Ascending aorta (tissue), 2 donors: Measurements from ENCODE around the gene KPRP. TPM values are rescaled to one million over a fixed set of nuclear protein-coding genes. Genes with fewer than 3 reads are reported as not detected.

Experiments used
- DNase-seq, 2 donors: peaks; one replicate each; pipeline ENCODE4 v3.0.0-alpha.2; 2019; ENCODE audit warnings: low spot score in 2 of 2
- H3K27ac ChIP-seq, 2 donors: fragments of 200-600 bp; sonication (generic); one replicate each; pipeline ENCODE4 v1.5.1; 2016 to 2017; ENCODE audit warnings: mild to moderate bottlenecking in 1 of 2
- H3K27me3 ChIP-seq: fragments of 200-600 bp; sonication (generic); one replicate; pipeline ENCODE4 v1.5.1; 2017
- H3K36me3 ChIP-seq, 2 donors: fragments of 200-600 bp; sonication (generic); one replicate each; pipeline ENCODE4 v1.5.1; 2016
- H3K4me1 ChIP-seq, 2 donors: fragments of 200-600 bp; sonication (generic); one replicate each; pipeline ENCODE4 v1.5.1; 2016 to 2017; ENCODE audit warnings: mild to moderate bottlenecking in 1 of 2
- H3K4me3 ChIP-seq, 2 donors: fragments of 200-600 bp; sonication (generic); one replicate each; pipeline ENCODE4 v1.5.1; 2016 to 2017; ENCODE audit warnings: mild to moderate bottlenecking in 1 of 2
- H3K9me3 ChIP-seq, 2 donors: fragments of 200-600 bp; sonication (generic); one replicate each; pipeline ENCODE4 v1.5.1; 2016
- intact Hi-C: fragments of 100-400 bp; cut with DNase I; formaldehyde crosslinking; loops from one replicate; pipeline ENCODE4 v1.15.1; 2023
- total RNA-seq: library from RNA; depleted of rRNA; stranded (reverse); fragments of >200 nt; gene quantifications from one replicate; pipeline ENCODE4 v1.1.0, GENCODE V29; 2016
- TF ChIP-seq, protein P1 (sequence below), 3 experiments: fragments of 200-600 bp in 2 of 3; fragments of 450-650 bp in 1 of 3; sonication (generic) in 2 of 3; IDR thresholded peaks; one replicate each; pipeline ENCODE4 v1.5.1; 2016 to 2019; ENCODE audit warnings: antibody characterized with exemption in 3 of 3, mild to moderate bottlenecking in 1 of 3, moderate library complexity in 1 of 3

KPRP gene
- total RNA-seq, 1 donor from 2014 or later: not detected

DNA sequence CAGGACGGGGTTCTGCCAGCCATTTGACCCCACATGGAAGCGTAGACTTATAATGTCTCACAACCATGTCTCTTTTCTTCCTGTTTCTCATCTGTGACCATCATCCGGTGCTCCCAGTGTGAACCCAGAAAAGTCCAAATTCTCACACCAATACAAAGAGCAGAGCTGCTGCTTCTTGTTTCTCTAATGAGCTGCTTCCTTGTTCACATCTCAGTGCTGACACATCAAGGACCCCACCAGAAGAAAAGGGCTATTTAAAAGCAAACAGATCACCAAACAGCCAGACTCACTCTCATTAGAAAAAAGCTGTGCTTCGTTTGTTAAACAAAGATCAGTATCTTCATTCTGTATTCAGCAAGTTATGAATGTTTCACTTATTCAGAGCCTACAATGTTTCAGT, 37.9 kb downstream of the KPRP start:
- TF ChIP-seq, protein P1, sequence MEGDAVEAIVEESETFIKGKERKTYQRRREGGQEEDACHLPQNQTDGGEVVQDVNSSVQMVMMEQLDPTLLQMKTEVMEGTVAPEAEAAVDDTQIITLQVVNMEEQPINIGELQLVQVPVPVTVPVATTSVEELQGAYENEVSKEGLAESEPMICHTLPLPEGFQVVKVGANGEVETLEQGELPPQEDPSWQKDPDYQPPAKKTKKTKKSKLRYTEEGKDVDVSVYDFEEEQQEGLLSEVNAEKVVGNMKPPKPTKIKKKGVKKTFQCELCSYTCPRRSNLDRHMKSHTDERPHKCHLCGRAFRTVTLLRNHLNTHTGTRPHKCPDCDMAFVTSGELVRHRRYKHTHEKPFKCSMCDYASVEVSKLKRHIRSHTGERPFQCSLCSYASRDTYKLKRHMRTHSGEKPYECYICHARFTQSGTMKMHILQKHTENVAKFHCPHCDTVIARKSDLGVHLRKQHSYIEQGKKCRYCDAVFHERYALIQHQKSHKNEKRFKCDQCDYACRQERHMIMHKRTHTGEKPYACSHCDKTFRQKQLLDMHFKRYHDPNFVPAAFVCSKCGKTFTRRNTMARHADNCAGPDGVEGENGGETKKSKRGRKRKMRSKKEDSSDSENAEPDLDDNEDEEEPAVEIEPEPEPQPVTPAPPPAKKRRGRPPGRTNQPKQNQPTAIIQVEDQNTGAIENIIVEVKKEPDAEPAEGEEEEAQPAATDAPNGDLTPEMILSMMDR (IDR thresholded peaks at IDR 0.05): no peak
- Histone ChIP-seq H3K27me3 (no peaks in the 10 kb centered on the region), H3K27ac (no peak overlapping the region), H3K36me3 (no peaks in the 10 kb centered on the region), H3K4me1 (no peaks in the 10 kb centered on the region), H3K9me3 (no peaks in the 10 kb centered on the region), H3K4me3 (no peak overlapping the region)
- DNase-seq: no peak
- intact Hi-C loops: no loop called here

DNA sequence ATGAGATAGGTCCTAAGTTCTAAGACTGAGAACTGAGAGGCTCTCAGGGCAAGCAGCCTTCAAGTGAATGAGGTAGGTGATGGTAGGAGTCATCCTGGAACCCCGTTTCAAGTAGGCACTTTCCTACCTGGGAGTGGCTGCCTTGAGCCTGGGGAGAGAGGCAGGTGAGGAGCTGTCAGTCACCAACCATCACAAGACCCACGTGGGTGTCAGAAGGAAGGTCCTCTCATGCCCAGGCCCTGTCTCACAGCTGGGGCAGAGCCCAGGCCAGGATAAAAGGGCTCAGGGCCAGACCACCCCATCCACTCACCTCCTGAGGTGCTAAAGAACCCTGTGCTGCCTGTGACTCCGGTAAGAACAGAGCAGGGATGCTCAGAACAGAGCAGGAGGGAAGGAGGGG, 38.6 kb downstream of the KPRP start, which contains the start of gene LCE1D:
Gene LCE1D, plus strand, starts transcription at position 301 of the 400 bp plus-strand sequence. CDS start 1,074 bp downstream, outside the sequence.
- DNase-seq: no peak
- Histone ChIP-seq H3K36me3 (no peaks in the 10 kb centered on the region), H3K4me1 (no peaks in the 10 kb centered on the region), H3K4me3 (no peak within 1 kb of the TSS), H3K27ac (no peak within 1 kb of the TSS), H3K9me3 (no peaks in the 10 kb centered on the region), H3K27me3 (no peaks in the 10 kb centered on the region)
- TF ChIP-seq, protein P1 (IDR thresholded peaks at IDR 0.05): no peak
- intact Hi-C loops: no loop called here

DNA sequence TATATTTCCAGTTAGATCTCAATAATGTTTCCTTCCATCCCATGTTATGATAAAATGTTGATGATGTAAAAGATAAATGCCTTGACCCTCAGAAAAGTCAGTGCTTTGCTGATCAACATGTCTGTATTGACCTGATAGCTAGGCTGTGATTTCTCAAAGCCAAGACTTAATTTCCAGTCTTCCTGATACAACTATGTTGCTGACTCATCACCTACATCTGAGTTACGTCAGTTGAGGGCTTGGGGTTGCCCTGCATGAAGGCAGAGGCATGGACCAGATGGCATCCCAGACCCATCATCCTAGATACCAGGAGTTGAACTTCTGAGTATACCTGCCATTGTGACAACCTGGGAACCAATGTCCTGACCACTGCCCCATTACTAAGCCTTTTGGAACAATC, 43.5 kb downstream of the KPRP start:
- intact Hi-C loops: no loop called here
- H3K4me3 ChIP-seq: no peak overlapping the region
- TF ChIP-seq, protein P1 (IDR thresholded peaks at IDR 0.05): no peak
- no peaks in the 10 kb centered on the region for H3K36me3 ChIP-seq
- H3K27ac ChIP-seq: no peak overlapping the region
- H3K9me3 ChIP-seq: no peaks in the 10 kb centered on the region
- no peak for DNase-seq
- H3K4me1 ChIP-seq: no peaks in the 10 kb centered on the region
- no peaks in the 10 kb centered on the region for H3K27me3 ChIP-seq

DNA sequence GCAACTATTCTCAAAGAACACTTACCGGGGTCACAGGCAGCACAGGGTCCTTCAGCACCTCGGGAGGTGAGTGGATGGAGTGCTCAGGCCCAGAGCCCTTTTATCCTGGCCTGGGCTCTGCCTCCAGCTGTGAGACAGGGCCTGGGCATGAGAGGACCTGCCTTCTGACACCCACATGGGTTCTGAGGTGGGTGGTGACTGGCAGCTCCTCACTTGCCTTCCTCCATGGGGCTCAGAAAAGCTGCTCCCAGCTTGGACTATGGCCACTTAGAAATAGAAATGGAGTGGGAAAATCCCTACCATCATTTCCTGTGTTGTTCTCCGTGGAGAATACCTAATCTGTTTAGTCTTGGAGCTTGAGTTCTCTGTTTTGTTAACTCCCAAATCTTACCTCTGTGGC, 48.8 kb downstream of the KPRP start, which contains the start of gene LCE1C:
Gene LCE1C, minus strand, starts transcription at position 76 of the 400 bp plus-strand sequence. CDS start 1,173 bp downstream, outside the sequence.
- TF ChIP-seq, protein P1 (IDR thresholded peaks at IDR 0.05): no peak

DNA sequence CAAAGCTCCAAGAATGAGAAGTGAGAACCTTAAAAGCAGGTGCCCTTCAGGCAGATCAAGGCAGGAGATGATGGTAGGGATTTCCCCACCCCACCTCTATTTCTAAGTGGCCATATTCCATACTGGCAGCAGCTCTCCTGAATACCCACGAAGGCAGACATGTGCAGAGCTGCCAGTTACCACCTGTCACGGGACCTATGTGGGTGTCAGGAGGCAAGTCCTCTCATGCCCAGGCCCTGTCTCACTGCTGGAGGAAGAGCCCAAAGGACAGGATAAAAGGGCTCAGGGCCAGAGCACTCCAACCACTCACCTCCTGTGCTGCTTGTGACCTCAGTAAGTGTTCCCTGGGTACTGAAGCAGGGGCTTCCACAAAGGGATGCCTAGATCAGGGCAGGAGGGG, 53.2 kb downstream of the KPRP start:
- Histone ChIP-seq H3K36me3 (no peaks in the 10 kb centered on the region), H3K27me3 (no peaks in the 10 kb centered on the region), H3K4me3 (no peak overlapping the region), H3K27ac (no peak overlapping the region), H3K4me1 (no peaks in the 10 kb centered on the region), H3K9me3 (no peaks in the 10 kb centered on the region)
- intact Hi-C loops: no loop called here
- DNase-seq: no peak
- TF ChIP-seq, protein P1 (IDR thresholded peaks at IDR 0.05): no peak

More for the DNA sequence above, 48.8 kb downstream of the KPRP start, which contains the start of gene LCE1C:
- no peaks in the 10 kb centered on the region for H3K27me3 ChIP-seq
- no peaks in the 10 kb centered on the region for H3K36me3 ChIP-seq
- H3K27ac ChIP-seq: no peak within 1 kb of the TSS
- intact Hi-C loops: no loop called here
- H3K4me1 ChIP-seq: no peaks in the 10 kb centered on the region
- DNase-seq: no peak
- H3K9me3 ChIP-seq: no peaks in the 10 kb centered on the region
- no peak within 1 kb of the TSS for H3K4me3 ChIP-seq

Other genes with a start within 250 kb of the KPRP start
- not detected for gene LCE5A, start 247.2 kb upstream of the KPRP start, total RNA-seq
- gene CRCT1, start 243.5 kb upstream of the KPRP start, total RNA-seq: not detected
- not detected for gene LCE3E, start 191.2 kb upstream of the KPRP start, total RNA-seq
- gene LCE3D, start 177.5 kb upstream of the KPRP start, total RNA-seq: not detected
- gene LCE3C, start 157.8 kb upstream of the KPRP start, total RNA-seq: not detected
- gene LCE3B, start 144.2 kb upstream of the KPRP start, total RNA-seq: not detected
- not detected for gene LCE3A, start 134.9 kb upstream of the KPRP start, total RNA-seq
- gene LCE2D, start 94.6 kb upstream of the KPRP start, total RNA-seq: not detected
- not detected for gene LCE2C, start 82.7 kb upstream of the KPRP start, total RNA-seq
- gene LCE2B, start 71.9 kb upstream of the KPRP start, total RNA-seq: not detected
- not detected for gene LCE2A, start 59.7 kb upstream of the KPRP start, total RNA-seq
- gene LCE4A, start 49.9 kb upstream of the KPRP start, total RNA-seq: not detected
- not detected for gene LCE1F, start 17.1 kb downstream of the KPRP start, total RNA-seq
- gene LCE1E, start 28.2 kb downstream of the KPRP start, total RNA-seq: not detected
- not detected for gene LCE1D, start 38.7 kb downstream of the KPRP start, total RNA-seq
- gene LCE1C, start 48.6 kb downstream of the KPRP start, total RNA-seq: not detected
- not detected for gene LCE1B, start 53.9 kb downstream of the KPRP start, total RNA-seq
- not detected for gene LCE1A, start 69.4 kb downstream of the KPRP start, total RNA-seq
- gene LCE6A, start 84.8 kb downstream of the KPRP start, total RNA-seq: not detected
- not detected for gene LCE7A, start 102.0 kb downstream of the KPRP start, total RNA-seq
- not detected for gene SMCP, start 120.3 kb downstream of the KPRP start, total RNA-seq
- gene IVL, start 150.5 kb downstream of the KPRP start, total RNA-seq: not detected
- gene SPRR5, start 189.2 kb downstream of the KPRP start, total RNA-seq: not detected
- gene SPRR4, start 212.6 kb downstream of the KPRP start, total RNA-seq: not detected
- gene SPRR1A, start 226.1 kb downstream of the KPRP start, total RNA-seq: not detected
- gene SPRR3, start 243.7 kb downstream of the KPRP start, total RNA-seq: 0.53 TPM